HCT116 (cell line): ENCODE results near the gene C4orf50. TPM values are rescaled to one million over a fixed set of nuclear protein-coding genes. Genes with fewer than 3 reads are reported as not detected.
A peak's percentile ranks its signal among the peaks of the same experiment; 100 is the strongest.

Source experiments
- ATAC-seq: fragments of 200-7000 bp; cut with Tn5 transposase; 2 replicates; pipeline ENCODE4 v1.9.1; 2020; ENCODE audit warnings: mild to moderate bottlenecking, moderate library complexity
- BruUV-seq: library from RNA; stranded (reverse); fragments of 400-500 nt; replicated peaks from 2 replicates; lab custom pipeline; 2021; lab: Mats Ljungman, UMichigan
- CTCF ChIA-PET: fragments of 300-600 bp; sonication (Branson Sonifier 250); formaldehyde crosslinking; loops from one replicate; lab custom pipeline; 2021; ENCODE audit warnings: antibody characterized with exemption; lab: Charles Lee
- POLR2A ChIA-PET: fragments of 300-600, 350-600 bp; sonication (Branson Sonifier 250); formaldehyde crosslinking; loops from one replicate; lab custom pipeline; 2021; ENCODE audit warnings: antibody characterized with exemption; lab: Charles Lee
- RAD21 ChIA-PET, 2 experiments: fragments of 300-600 bp; sonication (Branson Sonifier 250); formaldehyde crosslinking; loops; one replicate each; lab custom pipeline; 2023; ENCODE audit warnings: low total read pairs in 2 of 2; ENCODE audit not compliant: uncharacterized antibody in 2 of 2, unreplicated experiment in 2 of 2, low non-redundant PET in 1 of 2; lab: Charles Lee
- DNase-seq: peaks from one replicate; pipeline ENCODE4 v3.0.0-alpha.2; 2010; ENCODE audit warnings: low read depth, low spot score
- H2AFZ ChIP-seq: fragments of 200-600 bp; shearing (Covaris generic), sonication (generic); 2 replicates; pipeline ENCODE4 v1.6.1; 2017; ENCODE audit warnings: low read depth, mixed run types, mixed read lengths, antibody characterized with exemption, low read length; ENCODE audit not compliant: poor library complexity, severe bottlenecking
- H3K27ac ChIP-seq: 2 replicates; pipeline ENCODE4 v1.5.1; 2012; ENCODE audit warnings: low read depth, low read length
- H3K27me3 ChIP-seq: fragments of 200-600 bp; sonication (generic); 2 replicates; pipeline ENCODE4 v1.6.1; 2016; ENCODE audit warnings: mixed run types, low read length, mixed read lengths; ENCODE audit not compliant: insufficient read depth
- H3K36me3 ChIP-seq, 2 experiments: fragments of 200-500 bp in 1 of 2; fragments of 200-600 bp in 1 of 2; sonication (Bioruptor generic) in 1 of 2; sonication (generic) in 1 of 2; 2 replicates each; pipeline versions ENCODE4 v1.5.1 to v1.6.1; 2014 to 2016; ENCODE audit warnings: low read length in 2 of 2, inconsistent platforms in 1 of 2, mixed read lengths in 1 of 2, mixed run types in 1 of 2; ENCODE audit not compliant: insufficient read depth in 2 of 2, control insufficient read depth in 1 of 2
- H3K4me1 ChIP-seq, 2 experiments: fragments of 200-600 bp in 1 of 2; sonication (generic) in 1 of 2; 2 replicates each; pipeline versions ENCODE4 v1.5.1 to v1.6.1; 2012 to 2017; ENCODE audit warnings: low read length in 2 of 2, inconsistent platforms in 1 of 2, mild to moderate bottlenecking in 1 of 2, mixed read lengths in 1 of 2, mixed run types in 1 of 2, moderate library complexity in 1 of 2; ENCODE audit not compliant: insufficient read depth in 2 of 2, control insufficient read depth in 1 of 2
- H3K4me2 ChIP-seq: fragments of 200-600 bp; sonication (generic); 2 replicates; pipeline ENCODE4 v1.6.1; 2017; ENCODE audit warnings: mixed run types, low read length, mixed read lengths
- H3K4me3 ChIP-seq, 2 experiments: fragments of 200-600 bp in 1 of 2; sonication (generic) in 1 of 2; replicated peaks in 1 of 2; 2 replicates each; pipeline ENCODE4 v1.5.1; 2011 to 2016; ENCODE audit warnings: low read length in 2 of 2, control low read depth in 1 of 2, low read depth in 1 of 2, mild to moderate bottlenecking in 1 of 2, mixed read lengths in 1 of 2, mixed run types in 1 of 2
- H3K79me2 ChIP-seq: fragments of 200-600 bp; sonication (generic); 2 replicates; pipeline ENCODE4 v1.6.1; 2017; ENCODE audit warnings: mild to moderate bottlenecking, mixed run types, low read length, moderate library complexity, mixed read lengths; ENCODE audit not compliant: insufficient read depth
- H3K9ac ChIP-seq: fragments of 200-600 bp; sonication (generic); 2 replicates; pipeline ENCODE4 v1.6.1; 2016; ENCODE audit warnings: low read length, mixed read lengths
- H3K9me2 ChIP-seq: fragments of 200-600 bp; sonication (generic), shearing (Covaris generic); 2 replicates; pipeline ENCODE4 v1.6.1; 2017; ENCODE audit warnings: mixed run types, mild to moderate bottlenecking, moderate library complexity; ENCODE audit not compliant: insufficient read depth
- H3K9me3 ChIP-seq, 2 experiments: fragments of 200-500 bp in 1 of 2; fragments of 200-600 bp in 1 of 2; sonication (Bioruptor generic) in 1 of 2; sonication (generic) in 1 of 2; 2 replicates each; pipeline ENCODE4 v1.6.1; 2014 to 2017; ENCODE audit warnings: low read length in 2 of 2, mixed read lengths in 2 of 2, inconsistent platforms in 1 of 2, low read depth in 1 of 2, mild to moderate bottlenecking in 1 of 2, mixed run types in 1 of 2, moderate library complexity in 1 of 2; ENCODE audit not compliant: control insufficient read depth in 1 of 2, insufficient read depth in 1 of 2
- H4K20me1 ChIP-seq: fragments of 200-600 bp; sonication (generic), shearing (Covaris generic); 2 replicates; pipeline ENCODE4 v1.6.1; 2017; ENCODE audit warnings: mixed run types, mild to moderate bottlenecking, moderate library complexity; ENCODE audit not compliant: insufficient read depth
- FOSL1 ChIP-seq: IDR thresholded peaks from 2 replicates; pipeline ENCODE4 v1.6.1; 2012; ENCODE audit warnings: low read depth
- JUND ChIP-seq: IDR thresholded peaks from 2 replicates; pipeline ENCODE4 v1.6.1; 2012
- RAD21 ChIP-seq: IDR thresholded peaks from 2 replicates; pipeline ENCODE4 v1.6.1; 2012; ENCODE audit warnings: low read depth, mild to moderate bottlenecking
- REST ChIP-seq: IDR thresholded peaks from 2 replicates; pipeline ENCODE4 v1.6.1; 2012; ENCODE audit warnings: low read depth
- SIN3A ChIP-seq: IDR thresholded peaks from 2 replicates; pipeline ENCODE4 v1.6.1; 2012; ENCODE audit warnings: low read depth
- SRF ChIP-seq: IDR thresholded peaks from 2 replicates; pipeline ENCODE4 v1.6.1; 2012; ENCODE audit warnings: low read depth
- intact Hi-C: fragments of 100-400 bp; cut with micrococcal nuclease; formaldehyde crosslinking; loops from 2 replicates; pipeline ENCODE4 v1.10.0; 2022
- total RNA-seq: library from RNA; stranded (reverse); gene quantifications from one replicate; pipeline ENCODE4 v1.2.1, GENCODE V29; 2021; ENCODE audit not compliant: unreplicated experiment
- TF ChIP-seq, protein P1 (sequence below), 3 experiments: fragments of 200-600 bp in 1 of 3; sonication (generic) in 1 of 3; IDR thresholded peaks in 2 of 3; conservative IDR thresholded peaks in 1 of 3; 2 replicates each; pipeline ENCODE4 v1.5.1; 2012 to 2017; ENCODE audit warnings: low read depth in 2 of 3, low read length in 2 of 3, antibody characterized with exemption in 1 of 3, borderline replicate concordance in 1 of 3, control low read depth in 1 of 3, mild to moderate bottlenecking in 1 of 3, mixed read lengths in 1 of 3, mixed run types in 1 of 3, moderate library complexity in 1 of 3; ENCODE audit not compliant: insufficient read depth in 1 of 3

C4orf50 gene
- total RNA-seq, 1 experiment from 2014 or later: not detected

GRCh38 chr4:5881340-5881739, 136.9 kb downstream of the C4orf50 start:
- BruUV-seq: no TSS peak
- ChIA-PET POLR2A (no interaction called here), CTCF (no interaction called here), RAD21 (no interaction called here)
- ATAC-seq: no peak
- H3K4me3 ChIP-seq: no peak overlapping the region
- intact Hi-C loops: no loop called here
- no peak for DNase-seq
- H3K4me1 ChIP-seq: no peaks in the 10 kb centered on the region
- H4K20me1 ChIP-seq: no peaks in the 10 kb centered on the region
- peaks cover 47% of the 10 kb centered on the region for H3K27me3 ChIP-seq
- no peak overlapping the region for H3K4me2 ChIP-seq
- no peaks in the 10 kb centered on the region for H3K36me3 ChIP-seq
- no peaks in the 10 kb centered on the region for H3K79me2 ChIP-seq
- no peaks in the 10 kb centered on the region for H3K9me2 ChIP-seq
- H2AFZ ChIP-seq: no peak overlapping the region
- H3K9me3 ChIP-seq: no peaks in the 10 kb centered on the region
- no peak for TF ChIP-seq SRF
- TF ChIP-seq JUND: no peak
- no peak for TF ChIP-seq SIN3A
- TF ChIP-seq REST: peak; percentile 57
- no peak for TF ChIP-seq RAD21
- TF ChIP-seq, protein P1, sequence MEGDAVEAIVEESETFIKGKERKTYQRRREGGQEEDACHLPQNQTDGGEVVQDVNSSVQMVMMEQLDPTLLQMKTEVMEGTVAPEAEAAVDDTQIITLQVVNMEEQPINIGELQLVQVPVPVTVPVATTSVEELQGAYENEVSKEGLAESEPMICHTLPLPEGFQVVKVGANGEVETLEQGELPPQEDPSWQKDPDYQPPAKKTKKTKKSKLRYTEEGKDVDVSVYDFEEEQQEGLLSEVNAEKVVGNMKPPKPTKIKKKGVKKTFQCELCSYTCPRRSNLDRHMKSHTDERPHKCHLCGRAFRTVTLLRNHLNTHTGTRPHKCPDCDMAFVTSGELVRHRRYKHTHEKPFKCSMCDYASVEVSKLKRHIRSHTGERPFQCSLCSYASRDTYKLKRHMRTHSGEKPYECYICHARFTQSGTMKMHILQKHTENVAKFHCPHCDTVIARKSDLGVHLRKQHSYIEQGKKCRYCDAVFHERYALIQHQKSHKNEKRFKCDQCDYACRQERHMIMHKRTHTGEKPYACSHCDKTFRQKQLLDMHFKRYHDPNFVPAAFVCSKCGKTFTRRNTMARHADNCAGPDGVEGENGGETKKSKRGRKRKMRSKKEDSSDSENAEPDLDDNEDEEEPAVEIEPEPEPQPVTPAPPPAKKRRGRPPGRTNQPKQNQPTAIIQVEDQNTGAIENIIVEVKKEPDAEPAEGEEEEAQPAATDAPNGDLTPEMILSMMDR (IDR thresholded peaks at IDR 0.05 in 2 of 3, conservative IDR thresholded peaks at IDR 0.05 in 1 of 3; ENCODE audit: borderline replicate concordance in 1 of 3, insufficient read depth in 1 of 3, low read depth in 2 of 3, low read length in 2 of 3): no peak
- no peak for TF ChIP-seq FOSL1
- no peak overlapping the region for H3K9ac ChIP-seq
- H3K27ac ChIP-seq: no peak overlapping the region
